ENCODE results near the gene MALRD1.

MALRD1 gene

DNA sequence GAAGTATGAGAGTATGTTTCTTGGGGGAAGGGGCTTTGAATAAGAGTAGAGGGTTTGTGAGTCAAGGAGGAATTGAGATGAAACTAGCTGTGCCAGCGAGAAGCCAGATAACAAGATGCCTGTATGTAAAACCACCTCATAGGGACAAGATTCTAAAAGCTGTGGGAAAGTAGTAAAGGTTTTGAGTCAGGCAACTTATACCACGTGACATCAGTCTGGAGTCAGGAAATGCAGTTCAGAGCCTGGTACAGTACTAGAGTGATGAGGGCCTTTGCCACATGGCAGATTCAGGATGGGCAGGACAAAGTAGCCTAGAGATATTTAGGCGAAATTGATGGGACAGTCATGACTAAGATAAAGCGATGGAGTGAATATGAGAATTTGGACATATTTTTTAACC, 627.5 kb downstream of the MALRD1 start:
- H3K4me3 ChIP-seq (ENCODE audit: low read depth, low read length): no peak overlapping the region
- TF ChIP-seq, protein P1, sequence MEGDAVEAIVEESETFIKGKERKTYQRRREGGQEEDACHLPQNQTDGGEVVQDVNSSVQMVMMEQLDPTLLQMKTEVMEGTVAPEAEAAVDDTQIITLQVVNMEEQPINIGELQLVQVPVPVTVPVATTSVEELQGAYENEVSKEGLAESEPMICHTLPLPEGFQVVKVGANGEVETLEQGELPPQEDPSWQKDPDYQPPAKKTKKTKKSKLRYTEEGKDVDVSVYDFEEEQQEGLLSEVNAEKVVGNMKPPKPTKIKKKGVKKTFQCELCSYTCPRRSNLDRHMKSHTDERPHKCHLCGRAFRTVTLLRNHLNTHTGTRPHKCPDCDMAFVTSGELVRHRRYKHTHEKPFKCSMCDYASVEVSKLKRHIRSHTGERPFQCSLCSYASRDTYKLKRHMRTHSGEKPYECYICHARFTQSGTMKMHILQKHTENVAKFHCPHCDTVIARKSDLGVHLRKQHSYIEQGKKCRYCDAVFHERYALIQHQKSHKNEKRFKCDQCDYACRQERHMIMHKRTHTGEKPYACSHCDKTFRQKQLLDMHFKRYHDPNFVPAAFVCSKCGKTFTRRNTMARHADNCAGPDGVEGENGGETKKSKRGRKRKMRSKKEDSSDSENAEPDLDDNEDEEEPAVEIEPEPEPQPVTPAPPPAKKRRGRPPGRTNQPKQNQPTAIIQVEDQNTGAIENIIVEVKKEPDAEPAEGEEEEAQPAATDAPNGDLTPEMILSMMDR (IDR thresholded peaks at IDR 0.05; ENCODE audit: low read depth, low read length, missing control alignments): no peak
- in situ Hi-C loops (cut with HindIII; ENCODE audit: low sequenced_read_pairs): no loop called here
- no peak for DNase-seq (ENCODE audit: low read depth)

DNA sequence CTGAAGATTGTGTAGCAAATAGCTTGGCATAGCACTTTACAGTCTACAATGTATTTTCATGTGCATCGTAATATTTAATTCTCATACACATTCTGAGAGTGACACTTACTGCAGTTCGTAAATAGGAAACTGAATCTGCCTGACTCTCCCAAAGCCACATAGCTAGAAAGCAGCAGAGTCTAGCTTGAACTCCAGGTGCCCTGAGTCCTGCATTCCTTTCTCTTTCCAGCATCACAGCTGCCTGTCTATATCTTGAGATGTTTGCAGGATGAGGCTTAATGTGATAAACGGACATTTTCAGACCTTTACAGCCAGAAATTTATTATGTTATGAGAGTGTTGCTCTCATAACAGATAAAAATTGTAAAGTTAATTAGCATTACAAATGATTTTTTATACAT, 634.8 kb downstream of the MALRD1 start:
- in situ Hi-C loops (cut with HindIII; ENCODE audit: low sequenced_read_pairs): no loop called here
- TF ChIP-seq, protein P1 (IDR thresholded peaks at IDR 0.05; ENCODE audit: low read depth, low read length, missing control alignments): no peak
- H3K4me3 ChIP-seq (ENCODE audit: low read depth, low read length): no peak overlapping the region
- no peak for DNase-seq (ENCODE audit: low read depth)

DNA sequence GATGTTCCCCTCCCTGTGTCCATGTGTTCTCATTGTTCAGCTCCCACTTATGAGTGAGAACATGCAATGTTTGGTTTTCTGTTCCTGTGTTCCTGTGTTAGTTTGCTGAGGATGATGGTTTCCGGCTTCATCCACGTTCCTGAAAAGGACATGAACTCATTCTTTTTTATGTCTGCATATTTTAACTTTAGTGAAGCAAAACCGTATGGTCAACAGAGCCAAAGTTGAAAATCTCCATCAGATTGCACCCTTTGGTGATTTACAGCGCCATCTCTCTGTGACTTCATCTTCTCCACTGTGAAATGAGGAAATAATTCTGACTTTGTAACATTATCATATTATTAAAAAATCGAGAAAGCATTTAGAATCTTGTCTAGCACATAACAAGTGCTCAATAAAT, 635.4 kb downstream of the MALRD1 start:
- in situ Hi-C loops (cut with HindIII; ENCODE audit: low sequenced_read_pairs): no loop called here

DNA sequence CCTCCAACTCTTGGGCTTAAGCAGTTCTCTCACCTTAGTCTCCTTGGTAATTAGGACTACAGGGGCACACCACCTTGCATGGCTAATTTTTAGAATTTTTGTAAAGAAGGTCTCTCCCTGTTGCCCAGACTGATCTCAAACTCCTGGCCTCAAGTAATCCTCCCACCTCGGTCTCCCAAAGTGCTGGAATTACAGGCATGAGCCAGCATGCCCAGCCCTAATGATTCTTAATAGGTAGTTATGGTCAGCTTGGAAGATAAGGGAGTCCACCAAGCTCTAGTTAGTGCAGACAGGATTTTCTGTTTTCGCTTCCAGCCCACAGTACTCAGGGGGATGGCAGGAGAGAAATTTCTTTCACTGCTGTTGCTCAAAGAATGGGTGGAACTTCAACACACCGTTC, 639.7 kb downstream of the MALRD1 start:
- DNase-seq (ENCODE audit: low read depth): no peak
- no peak overlapping the region for H3K4me3 ChIP-seq (ENCODE audit: low read depth, low read length)
- TF ChIP-seq, protein P1 (IDR thresholded peaks at IDR 0.05; ENCODE audit: low read depth, low read length, missing control alignments): no peak
- in situ Hi-C loops (cut with HindIII; ENCODE audit: low sequenced_read_pairs): no loop called here

More for the DNA sequence above, 635.4 kb downstream of the MALRD1 start:
- DNase-seq (ENCODE audit: low read depth): no peak
- TF ChIP-seq, protein P1 (IDR thresholded peaks at IDR 0.05; ENCODE audit: low read depth, low read length, missing control alignments): no peak
- H3K4me3 ChIP-seq (ENCODE audit: low read depth, low read length): no peak overlapping the region

DNA sequence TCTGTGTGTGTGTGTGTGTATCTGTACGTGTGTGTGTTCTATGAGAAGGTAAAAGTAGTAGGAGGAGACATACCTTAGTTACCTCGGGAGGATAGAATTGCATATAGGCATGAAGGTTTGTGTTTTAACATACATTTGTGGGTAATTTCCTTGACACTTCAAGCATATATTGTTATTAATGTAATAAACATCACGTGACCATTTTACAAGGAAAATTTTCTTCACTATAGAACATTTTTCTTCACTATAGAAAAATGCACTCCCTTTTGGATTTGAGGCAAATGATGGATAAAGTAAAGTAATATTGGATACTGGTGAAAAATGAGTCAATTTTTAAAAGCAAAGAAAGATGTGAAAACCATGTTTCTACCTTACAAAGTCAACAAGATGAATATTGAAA, 640.6 kb downstream of the MALRD1 start:
- DNase-seq (ENCODE audit: low read depth): no peak
- in situ Hi-C loops (cut with HindIII; ENCODE audit: low sequenced_read_pairs): no loop called here
- TF ChIP-seq, protein P1 (IDR thresholded peaks at IDR 0.05; ENCODE audit: low read depth, low read length, missing control alignments): no peak
- no peak overlapping the region for H3K4me3 ChIP-seq (ENCODE audit: low read depth, low read length)

DNA sequence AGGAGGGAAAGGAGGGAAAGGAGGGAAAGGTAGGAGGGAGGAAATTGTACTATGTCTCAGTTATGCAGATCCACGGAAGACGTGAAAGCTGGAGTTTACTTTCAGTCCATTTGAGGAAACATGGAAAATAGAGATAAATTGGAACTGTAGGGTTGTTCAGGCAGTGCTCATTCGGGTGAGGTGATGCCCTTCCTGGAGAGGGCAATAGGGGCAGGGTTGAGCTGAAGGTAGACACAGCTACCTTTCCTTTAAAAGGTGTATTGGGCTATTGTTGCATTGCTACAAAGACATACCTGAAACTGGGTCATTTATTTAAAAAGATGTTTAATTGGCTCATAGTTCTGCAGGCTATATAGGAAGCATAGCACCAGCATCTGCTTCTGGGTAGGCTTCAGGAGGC, 650.7 kb downstream of the MALRD1 start:
- no peak overlapping the region for H3K4me3 ChIP-seq (ENCODE audit: low read depth, low read length)
- in situ Hi-C loops (cut with HindIII; ENCODE audit: low sequenced_read_pairs): no loop called here
- DNase-seq (ENCODE audit: low read depth): no peak
- TF ChIP-seq, protein P1 (IDR thresholded peaks at IDR 0.05; ENCODE audit: low read depth, low read length, missing control alignments): no peak
